Upper lobe of right lung (tissue), 1 donor: Measurements from ENCODE around the gene RUSC1. TPM values are rescaled to one million over a fixed set of nuclear protein-coding genes. Genes with fewer than 3 reads are reported as not detected.
A peak's percentile ranks its signal among the peaks of the same experiment; 100 is the strongest.

ENCODE experiments used
- ATAC-seq: fragments of 200-7000 bp; cut with Tn5 transposase; one replicate; pipeline ENCODE4 v1.9.1; 2020; ENCODE audit warnings: mild to moderate bottlenecking, moderate library complexity
- DNase-seq: peaks from one replicate; pipeline ENCODE4 v3.0.0-alpha.2; 2020
- H3K27ac ChIP-seq: fragments of 200-600 bp; one replicate; pipeline ENCODE4 v1.8.0; 2022
- H3K27me3 ChIP-seq: fragments of 200-600 bp; one replicate; pipeline ENCODE4 v1.8.0; 2022; ENCODE audit warnings: mild to moderate bottlenecking
- H3K36me3 ChIP-seq: fragments of 200-600 bp; one replicate; pipeline ENCODE4 v1.8.0; 2022
- H3K4me1 ChIP-seq: fragments of 200-600 bp; one replicate; pipeline ENCODE4 v1.8.0; 2022
- H3K4me3 ChIP-seq: fragments of 200-600 bp; one replicate; pipeline ENCODE4 v1.8.0; 2022; ENCODE audit warnings: mild to moderate bottlenecking
- H3K9me3 ChIP-seq: fragments of 200-600 bp; one replicate; pipeline ENCODE4 v1.8.0; 2022
- intact Hi-C: fragments of 100-400 bp; cut with DNase I; formaldehyde crosslinking; loops from one replicate; pipeline ENCODE4 v1.11.0; 2022
- total RNA-seq: library from RNA; stranded (reverse); fragmentation: NEBNext Ultra II Directional; extraction: Animal tissue kit (Norgen Biotek cat#: 25700); gene quantifications from one replicate; pipeline ENCODE4 v1.2.1, GENCODE V29; 2021
- TF ChIP-seq, protein P1 (sequence below): fragments of 200-600 bp; IDR thresholded peaks from one replicate; pipeline ENCODE4 v1.8.0; 2022; ENCODE audit warnings: antibody characterized with exemption
- donor health status: DM: no; HTN: yes; CAD: no; lungs with severe emphysema.

Gene RUSC1
- total RNA-seq, 1 donor from 2014 or later: 27.0 TPM

DNA sequence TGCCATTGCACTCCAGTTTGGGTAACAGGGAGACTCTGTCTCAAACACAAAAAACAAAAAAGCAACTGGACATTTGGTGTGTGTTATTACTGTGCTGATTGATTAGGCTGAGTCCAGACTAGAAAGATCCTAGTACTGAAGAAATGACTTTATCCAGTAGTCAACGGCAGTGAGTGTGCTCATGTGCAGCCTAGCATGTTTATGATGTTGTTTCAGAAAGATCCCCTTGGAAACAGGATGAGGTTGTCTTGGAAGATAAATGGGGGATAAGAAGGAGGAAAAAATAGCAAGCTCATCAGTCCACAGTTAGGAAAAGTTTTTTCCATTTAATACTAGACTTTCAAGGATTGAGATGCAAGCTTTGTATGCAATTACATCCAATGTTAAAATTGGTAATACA is 14.3 kb downstream of the RUSC1 start:
- no peak overlapping the region for H3K27ac ChIP-seq
- H3K36me3 ChIP-seq: peaks cover 72% of the 10 kb centered on the region
- no peaks in the 10 kb centered on the region for H3K27me3 ChIP-seq
- TF ChIP-seq, protein P1, sequence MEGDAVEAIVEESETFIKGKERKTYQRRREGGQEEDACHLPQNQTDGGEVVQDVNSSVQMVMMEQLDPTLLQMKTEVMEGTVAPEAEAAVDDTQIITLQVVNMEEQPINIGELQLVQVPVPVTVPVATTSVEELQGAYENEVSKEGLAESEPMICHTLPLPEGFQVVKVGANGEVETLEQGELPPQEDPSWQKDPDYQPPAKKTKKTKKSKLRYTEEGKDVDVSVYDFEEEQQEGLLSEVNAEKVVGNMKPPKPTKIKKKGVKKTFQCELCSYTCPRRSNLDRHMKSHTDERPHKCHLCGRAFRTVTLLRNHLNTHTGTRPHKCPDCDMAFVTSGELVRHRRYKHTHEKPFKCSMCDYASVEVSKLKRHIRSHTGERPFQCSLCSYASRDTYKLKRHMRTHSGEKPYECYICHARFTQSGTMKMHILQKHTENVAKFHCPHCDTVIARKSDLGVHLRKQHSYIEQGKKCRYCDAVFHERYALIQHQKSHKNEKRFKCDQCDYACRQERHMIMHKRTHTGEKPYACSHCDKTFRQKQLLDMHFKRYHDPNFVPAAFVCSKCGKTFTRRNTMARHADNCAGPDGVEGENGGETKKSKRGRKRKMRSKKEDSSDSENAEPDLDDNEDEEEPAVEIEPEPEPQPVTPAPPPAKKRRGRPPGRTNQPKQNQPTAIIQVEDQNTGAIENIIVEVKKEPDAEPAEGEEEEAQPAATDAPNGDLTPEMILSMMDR: no peak
- H3K4me1 ChIP-seq: no peaks in the 10 kb centered on the region
- no peaks in the 10 kb centered on the region for H3K9me3 ChIP-seq
- ATAC-seq (no peak), DNase-seq (no peak)
- intact Hi-C loops: no loop called here
- no peak overlapping the region for H3K4me3 ChIP-seq

DNA sequence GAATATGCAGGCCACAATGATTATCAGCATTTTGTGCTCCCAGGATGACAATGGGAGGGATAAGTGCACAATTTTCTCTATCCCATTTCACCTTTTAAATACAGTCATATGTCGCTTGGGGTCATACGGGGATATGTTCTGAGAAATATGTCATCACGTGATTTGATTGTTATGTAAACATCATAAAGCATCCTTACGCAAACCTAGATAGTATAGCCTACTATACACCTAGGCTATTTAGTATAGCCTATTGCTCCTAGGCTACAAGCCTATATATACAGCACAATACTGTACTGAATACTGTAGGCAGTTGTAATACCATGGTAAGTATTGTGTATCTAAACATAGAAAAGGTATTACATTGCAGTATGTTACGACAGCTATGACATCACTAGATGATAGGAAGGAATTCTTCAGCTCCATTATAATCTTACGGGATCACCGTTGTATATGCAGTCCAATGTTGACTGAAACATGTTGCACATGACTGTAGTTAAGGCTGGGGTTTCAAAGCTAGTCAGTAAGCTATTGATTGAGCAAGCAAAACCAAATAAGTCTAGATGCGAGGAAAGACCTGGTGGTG is 18.9 kb downstream of the RUSC1 start:
- no peaks in the 10 kb centered on the region for H3K9me3 ChIP-seq
- no peak overlapping the region for H3K4me3 ChIP-seq
- no peak for DNase-seq
- H3K4me1 ChIP-seq: no peaks in the 10 kb centered on the region
- H3K36me3 ChIP-seq: peaks cover 94% of the 10 kb centered on the region
- TF ChIP-seq, protein P1: no peak
- no peak for ATAC-seq
- no peak overlapping the region for H3K27ac ChIP-seq
- no peaks in the 10 kb centered on the region for H3K27me3 ChIP-seq
- intact Hi-C loops: no loop called here

DNA sequence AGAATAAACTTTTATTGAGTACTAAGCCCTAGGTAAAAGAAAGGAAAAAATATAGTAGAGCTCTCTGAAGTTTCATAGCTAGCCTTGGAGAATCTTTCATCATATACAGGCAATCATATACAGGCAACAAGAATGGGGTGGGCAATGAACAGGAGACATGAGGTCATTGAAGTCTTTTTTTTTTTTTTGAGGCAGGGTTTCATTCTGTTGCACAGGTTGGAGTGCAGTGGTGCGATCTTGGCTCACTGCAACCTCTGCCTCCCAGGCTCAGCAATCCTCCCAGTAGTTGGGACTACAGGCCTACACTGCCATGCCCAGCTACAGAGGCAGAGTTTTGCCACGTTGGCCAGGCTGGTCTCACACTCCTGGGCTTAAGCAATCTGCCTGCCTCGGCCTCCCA is 22.1 kb downstream of the RUSC1 start:
- H3K36me3 ChIP-seq: peaks cover 100% of the 10 kb centered on the region
- intact Hi-C loops: no loop called here

DNA sequence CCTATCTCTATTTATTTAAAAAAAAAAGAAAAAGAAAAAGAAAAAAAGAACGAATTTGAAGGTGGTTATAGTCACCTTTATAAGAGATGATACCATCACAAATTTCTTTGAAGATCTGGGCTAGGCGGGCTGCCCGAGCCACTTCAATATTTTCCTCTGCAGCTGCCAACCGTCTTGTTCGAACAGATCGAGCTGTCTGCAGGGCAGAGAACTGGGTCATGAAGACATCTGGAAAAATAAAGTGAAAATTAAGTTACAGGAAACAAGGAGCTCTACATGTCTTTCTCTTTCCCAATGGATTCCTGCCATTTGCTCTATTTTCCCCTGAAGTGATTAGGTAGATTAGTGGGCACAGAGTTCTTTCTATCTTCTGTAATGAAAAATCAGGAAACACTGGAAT is 31.9 kb downstream of the RUSC1 start:
- intact Hi-C loops: no loop called here
- H3K36me3 ChIP-seq: peaks cover 95% of the 10 kb centered on the region
- no peak for ATAC-seq

More for the DNA sequence above, 22.1 kb downstream of the RUSC1 start:
- no peaks in the 10 kb centered on the region for H3K4me1 ChIP-seq
- H3K4me3 ChIP-seq: no peak overlapping the region
- no peaks in the 10 kb centered on the region for H3K27me3 ChIP-seq
- ATAC-seq (no peak), DNase-seq (no peak)
- no peaks in the 10 kb centered on the region for H3K9me3 ChIP-seq
- TF ChIP-seq, protein P1: no peak
- no peak overlapping the region for H3K27ac ChIP-seq

DNA sequence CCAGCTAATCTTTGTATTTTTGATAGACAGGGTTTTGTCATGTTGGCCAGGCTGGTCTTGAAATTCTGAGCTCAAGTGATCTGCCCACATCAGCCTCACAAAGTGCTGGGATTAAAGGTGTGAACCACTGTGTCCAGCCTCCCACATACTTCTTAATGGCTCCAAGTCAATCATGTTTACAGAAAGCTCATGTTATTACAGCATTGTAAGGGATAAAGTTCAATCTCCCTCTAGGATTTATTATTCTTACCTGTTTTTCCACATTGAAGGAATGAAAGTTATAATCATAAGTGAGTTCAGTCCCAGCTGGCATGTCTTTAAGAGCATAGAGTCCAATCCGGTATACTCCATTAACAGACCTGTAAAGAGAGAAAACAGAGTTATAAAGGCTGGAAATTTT is 39.4 kb downstream of the RUSC1 start:
- peaks cover 65% of the 10 kb centered on the region for H3K36me3 ChIP-seq
- H3K9me3 ChIP-seq: no peaks in the 10 kb centered on the region
- H3K27ac ChIP-seq: no peak overlapping the region
- no peak for DNase-seq
- intact Hi-C loops: no loop called here
- no peak overlapping the region for H3K4me3 ChIP-seq
- ATAC-seq: no peak
- H3K4me1 ChIP-seq: no peaks in the 10 kb centered on the region
- TF ChIP-seq, protein P1: no peak
- no peaks in the 10 kb centered on the region for H3K27me3 ChIP-seq

More for the DNA sequence above, 31.9 kb downstream of the RUSC1 start:
- TF ChIP-seq, protein P1: no peak
- no peak for DNase-seq
- Histone ChIP-seq H3K4me1 (no peaks in the 10 kb centered on the region), H3K27ac (no peak overlapping the region), H3K9me3 (no peaks in the 10 kb centered on the region), H3K27me3 (no peaks in the 10 kb centered on the region), H3K4me3 (no peak overlapping the region)

DNA sequence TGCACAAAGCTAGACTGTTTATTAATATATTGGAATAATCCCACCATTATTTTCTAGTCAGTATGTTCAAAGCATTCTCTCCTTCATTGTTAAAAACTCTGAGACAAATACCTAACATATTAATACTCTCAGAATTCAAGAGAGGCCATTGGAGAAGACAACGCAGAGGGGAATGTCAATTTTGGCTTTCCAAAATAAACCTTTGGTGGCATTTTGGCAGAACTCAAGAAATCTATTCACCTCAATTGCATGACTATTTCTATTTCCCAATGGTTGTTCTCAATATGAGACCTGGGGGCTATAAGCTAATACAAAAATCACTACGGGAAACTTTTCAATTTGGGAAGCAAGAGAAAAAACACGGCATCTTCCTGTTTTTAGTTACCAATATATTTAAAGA is 58.5 kb downstream of the RUSC1 start:
- TF ChIP-seq, protein P1: no peak
- peaks cover 6% of the 10 kb centered on the region for H3K4me1 ChIP-seq
- no peaks in the 10 kb centered on the region for H3K9me3 ChIP-seq
- peak overlapping the region; percentile 20 for H3K27ac ChIP-seq
- DNase-seq (no peak), ATAC-seq (no peak)
- intact Hi-C loops: no loop called here
- H3K4me3 ChIP-seq: no peak overlapping the region
- H3K36me3 ChIP-seq: peaks cover 52% of the 10 kb centered on the region
- H3K27me3 ChIP-seq: no peaks in the 10 kb centered on the region
